HEK293T (cell line): Measurements from ENCODE around the gene SARNP.
A peak's percentile ranks its signal among the peaks of the same experiment; 100 is the strongest.

ENCODE experiments used
- CTCF ChIA-PET: fragments of 350-600 bp; formaldehyde crosslinking; extraction: SDS; loops from one replicate; lab custom pipeline; 2021; ENCODE audit warnings: antibody characterized with exemption, inconsistent platforms; lab: Yijun Ruan, JAX
- POLR2A ChIA-PET: fragments of 350-600 bp; formaldehyde crosslinking; extraction: SDS; loops from one replicate; lab custom pipeline; 2020; ENCODE audit warnings: antibody characterized with exemption, inconsistent platforms; lab: Yijun Ruan, JAX
- DNase-seq: peaks from one replicate; pipeline ENCODE4 v3.0.0; 2012; ENCODE audit warnings: mixed read lengths; ENCODE audit errors: extremely low spot score
- ARNT ChIP-seq: fragments of 450-650 bp; IDR thresholded peaks from 2 replicates; pipeline ENCODE4 v1.6.1; 2017; ENCODE audit warnings: mild to moderate bottlenecking
- BHLHE40 ChIP-seq: fragments of 450-650 bp; IDR thresholded peaks from 2 replicates; pipeline ENCODE4 v1.6.1; 2016; ENCODE audit warnings: mild to moderate bottlenecking, moderate library complexity, borderline replicate concordance
- CTBP1 ChIP-seq: fragments of 450-650 bp; IDR thresholded peaks from 2 replicates; pipeline ENCODE4 v1.6.1; 2016; ENCODE audit warnings: borderline replicate concordance
- ELF4 ChIP-seq: fragments of 450-650 bp; IDR thresholded peaks from 2 replicates; pipeline ENCODE4 v1.6.1; 2017; ENCODE audit warnings: antibody characterized with exemption
- FOXA1 ChIP-seq: fragments of 450-650 bp; IDR thresholded peaks from 2 replicates; pipeline ENCODE4 v1.6.1; 2016; ENCODE audit warnings: mild to moderate bottlenecking
- FOXK2 ChIP-seq: fragments of 450-650 bp; IDR thresholded peaks from 2 replicates; pipeline ENCODE4 v1.6.1; 2016; ENCODE audit warnings: mild to moderate bottlenecking
- FOXM1 ChIP-seq: fragments of 450-650 bp; IDR thresholded peaks from 2 replicates; pipeline ENCODE4 v1.6.1; 2017; ENCODE audit warnings: mild to moderate bottlenecking, borderline replicate concordance
- HDGF ChIP-seq: fragments of 450-650 bp; IDR thresholded peaks from 2 replicates; pipeline ENCODE4 v1.6.1; 2017; ENCODE audit warnings: antibody characterized with exemption, borderline replicate concordance
- L3MBTL2 ChIP-seq: fragments of 450-650 bp; conservative IDR thresholded peaks from 2 replicates; pipeline ENCODE4 v1.6.1; 2016; ENCODE audit warnings: mild to moderate bottlenecking
- LEF1 ChIP-seq: fragments of 450-650 bp; IDR thresholded peaks from 2 replicates; pipeline ENCODE4 v1.6.1; 2017; ENCODE audit warnings: mild to moderate bottlenecking, borderline replicate concordance
- NFRKB ChIP-seq: fragments of 450-650 bp; IDR thresholded peaks from 2 replicates; pipeline ENCODE4 v1.6.1; 2016; ENCODE audit warnings: mild to moderate bottlenecking, moderate library complexity
- PKNOX1 ChIP-seq: fragments of 450-650 bp; IDR thresholded peaks from 2 replicates; pipeline ENCODE4 v1.6.1; 2016
- SP1 ChIP-seq: fragments of 450-650 bp; IDR thresholded peaks from 2 replicates; pipeline ENCODE4 v1.6.1; 2017
- SUZ12 ChIP-seq: fragments of 450-650 bp; IDR thresholded peaks from 2 replicates; pipeline ENCODE4 v1.6.1; 2016; ENCODE audit warnings: mild to moderate bottlenecking
- TARDBP ChIP-seq: fragments of 450-650 bp; IDR thresholded peaks from 2 replicates; pipeline ENCODE4 v1.6.1; 2016
- ZNF384 ChIP-seq: fragments of 450-650 bp; IDR thresholded peaks from 2 replicates; pipeline ENCODE4 v1.6.1; 2016

SARNP gene

GRCh38 chr12:55861396-55861795 is 43.9 kb upstream of the SARNP start:
- TF ChIP-seq FOXK2 (no peak), SUZ12 (no peak), HDGF (no peak), NFRKB (no peak), CTBP1 (no peak), ELF4 (no peak), LEF1 (no peak)
- CTCF ChIA-PET: no interaction called here
- DNase-seq: no peak
- POLR2A ChIA-PET: no interaction called here

DNA sequence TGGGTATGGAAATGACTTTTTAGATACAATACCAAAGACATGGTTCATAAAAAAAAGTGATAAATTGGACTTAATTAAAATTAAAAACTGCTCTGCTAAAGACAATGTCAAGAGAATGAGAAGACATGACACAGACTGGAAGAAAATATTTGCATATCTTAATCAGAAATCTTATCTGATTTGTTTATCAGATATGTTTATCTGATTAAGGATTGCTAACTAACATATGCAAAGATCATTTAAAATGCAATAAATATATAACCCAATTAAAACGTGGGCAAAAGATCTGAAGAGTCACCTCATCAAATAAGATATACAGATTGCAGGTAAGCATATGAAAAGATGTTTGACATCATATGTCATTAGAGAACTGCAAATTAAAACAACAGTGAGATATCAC is 35.2 kb upstream of the SARNP start:
- ChIA-PET POLR2A (no interaction called here), CTCF (no interaction called here)
- DNase-seq: no peak
- TF ChIP-seq CTBP1: no peak
- TF ChIP-seq NFRKB: no peak
- no peak for TF ChIP-seq BHLHE40
- no peak for TF ChIP-seq ZNF384
- no peak for TF ChIP-seq LEF1
- TF ChIP-seq TARDBP: no peak
- no peak for TF ChIP-seq HDGF
- no peak for TF ChIP-seq SUZ12
- TF ChIP-seq FOXK2: no peak
- no peak for TF ChIP-seq SP1
- TF ChIP-seq L3MBTL2: no peak
- TF ChIP-seq FOXA1: no peak
- no peak for TF ChIP-seq FOXM1
- no peak for TF ChIP-seq ELF4
- TF ChIP-seq ARNT: no peak
- no peak for TF ChIP-seq PKNOX1

DNA sequence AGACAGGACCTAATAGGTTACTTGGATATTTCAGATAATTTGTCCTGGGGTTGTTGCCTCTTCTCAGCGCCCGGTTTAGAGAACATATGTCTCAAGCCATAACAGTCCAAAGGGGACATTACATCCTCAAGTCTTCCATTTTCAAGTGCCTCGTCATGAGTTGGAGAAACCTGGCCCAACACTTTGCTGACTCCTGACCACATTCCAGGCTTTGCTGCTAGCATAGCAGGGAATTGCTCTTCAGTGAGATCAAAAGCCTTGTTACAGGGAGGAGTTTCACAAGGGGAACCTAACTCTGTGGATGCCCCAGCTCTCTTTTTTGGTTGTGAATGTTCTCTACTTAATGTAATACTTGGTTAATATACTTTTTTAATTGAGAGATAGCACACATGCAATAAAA is 33.4 kb upstream of the SARNP start:
- DNase-seq: no peak
- ChIA-PET POLR2A (interaction anchor here (1.1 to 1.9 kb wide), 2 partner anchors 20 to 33 kb away, joined by 3 to 7 read pairs; partner anchors contain the start of genes ORMDL2 and SARNP), CTCF (no interaction called here)
- TF ChIP-seq HDGF: no peak
- TF ChIP-seq FOXM1: no peak
- TF ChIP-seq L3MBTL2: no peak
- TF ChIP-seq ZNF384: no peak
- no peak for TF ChIP-seq ARNT
- TF ChIP-seq FOXA1: no peak
- TF ChIP-seq FOXK2: no peak
- TF ChIP-seq NFRKB: no peak
- no peak for TF ChIP-seq LEF1
- no peak for TF ChIP-seq ELF4
- no peak for TF ChIP-seq SP1
- TF ChIP-seq SUZ12: no peak
- TF ChIP-seq TARDBP: no peak

DNA sequence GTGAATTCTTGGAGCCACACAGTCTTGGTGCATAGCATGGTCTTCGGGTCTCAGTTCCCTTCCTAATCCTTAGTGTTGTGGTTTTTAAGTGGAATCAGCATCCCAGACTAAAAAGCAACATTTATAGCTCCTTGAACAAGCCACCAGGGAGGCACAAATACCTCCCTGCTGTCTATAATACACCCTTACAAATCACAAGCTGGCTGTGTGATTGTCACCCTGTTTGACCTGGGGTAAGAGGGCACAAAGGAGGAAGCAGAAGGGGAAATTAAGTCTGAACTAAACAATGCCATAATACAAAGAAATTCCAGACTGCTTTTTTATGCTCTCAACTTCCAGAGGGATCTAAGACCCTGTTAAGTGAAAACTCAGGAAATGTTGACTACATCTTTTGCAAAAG is 32.9 kb upstream of the SARNP start:
- POLR2A ChIA-PET: interaction anchor here (1.1 to 1.9 kb wide), 2 partner anchors 20 to 33 kb away, joined by 3 to 7 read pairs; partner anchors contain the start of genes ORMDL2 and SARNP
- no peak for DNase-seq
- TF ChIP-seq LEF1 (no peak), ELF4 (no peak), ZNF384 (no peak), SP1 (no peak), TARDBP (no peak), HDGF (no peak), CTBP1 (no peak), PKNOX1 (no peak), SUZ12 (no peak), ARNT (no peak), BHLHE40 (no peak), FOXA1 (no peak), L3MBTL2 (no peak), NFRKB (no peak), FOXM1 (no peak), FOXK2 (no peak)
- CTCF ChIA-PET: no interaction called here

GRCh38 chr12:55849616-55850343 is 32.3 kb upstream of the SARNP start:
- DNase-seq: no peak
- CTCF ChIA-PET: no interaction called here
- TF ChIP-seq FOXM1 (no peak), NFRKB (no peak), FOXA1 (no peak), L3MBTL2 (no peak), LEF1 (no peak), ZNF384 (no peak), ELF4 (no peak), BHLHE40 (no peak), SP1 (no peak), CTBP1 (no peak), HDGF (no peak), TARDBP (no peak), ARNT (no peak), FOXK2 (no peak)
- POLR2A ChIA-PET: interaction anchor here (1.1 to 1.9 kb wide), 2 partner anchors 19 to 32 kb away, joined by 3 to 7 read pairs; partner anchors contain the start of genes ORMDL2 and SARNP

GRCh38 chr12:55847603-55848291 is 30.2 kb upstream of the SARNP start:
- TF ChIP-seq SUZ12: no peak
- no peak for TF ChIP-seq LEF1
- no peak for TF ChIP-seq L3MBTL2
- no peak for TF ChIP-seq BHLHE40
- TF ChIP-seq ELF4: no peak
- TF ChIP-seq FOXA1: no peak
- no peak for TF ChIP-seq ZNF384
- no peak for TF ChIP-seq CTBP1
- no peak for TF ChIP-seq FOXK2
- no peak for TF ChIP-seq FOXM1
- ChIA-PET CTCF (interaction anchor here (0.6 kb wide), 1 partner anchor 14 kb away, joined by 4 read pairs; no protein-coding TSS in a partner anchor), POLR2A (interaction anchor here (1.2 to 3.0 kb wide), 3 partner anchors 14 to 30 kb away, joined by 3 to 43 read pairs (median 9); partner anchors contain the start of genes DNAJC14, ORMDL2 and SARNP)
- peak; percentile 25 for DNase-seq
